ENCODE measurements around the gene BCKDHA. TPM values are rescaled to one million over a fixed set of nuclear protein-coding genes. Genes with fewer than 3 reads are reported as not detected.

The BCKDHA gene
- total and polyA plus RNA-seq, 4 donors: 19.7 to 54.5 (median 39.0) TPM

DNA sequence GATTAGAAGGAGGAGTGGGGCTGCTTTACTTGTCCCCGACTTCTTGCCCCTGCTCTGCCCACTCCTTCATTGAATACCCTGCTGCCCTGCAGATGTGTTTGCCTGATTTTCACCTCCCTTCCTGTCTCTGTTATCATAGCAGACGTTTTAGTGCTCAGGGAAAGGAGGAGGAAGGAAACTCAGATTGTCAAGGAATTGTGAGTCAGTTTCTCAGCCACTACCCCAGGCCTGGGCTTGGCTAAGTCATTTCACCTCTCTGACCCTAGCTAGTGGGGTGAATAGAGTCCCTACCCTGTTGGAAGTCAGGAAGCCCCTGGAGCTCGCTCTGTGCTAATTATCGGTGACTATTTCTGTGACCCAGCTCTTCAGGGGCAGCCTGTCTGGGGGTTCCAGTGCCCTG lies 3.9 kb downstream of the BCKDHA start:
- Histone ChIP-seq H3K9ac (ENCODE audit: insufficient read depth in 1 of 2, low read length in 2 of 2) (no peak overlapping the region), H3K27me3 (ENCODE audit: control insufficient read depth in 3 of 3, insufficient read depth in 3 of 3, low read length in 2 of 3) (no peaks in the 10 kb centered on the region), H3K27ac (ENCODE audit: low read depth in 1 of 2, low read length in 1 of 2) (peak overlapping the region in 1 of 2 donors; percentile 38), H3K9me3 (ENCODE audit: control insufficient read depth in 4 of 4, insufficient read depth in 3 of 4, low read length in 3 of 4) (no peaks in the 10 kb centered on the region), H3K4me3 (no peak overlapping the region), H3K4me1 (ENCODE audit: control insufficient read depth in 5 of 5, insufficient read depth in 5 of 5, low read length in 5 of 5) (peaks cover 0 to 24% (median 10%) of the 10 kb centered on the region in 5 donors), H3K36me3 (ENCODE audit: control insufficient read depth in 4 of 4, insufficient read depth in 4 of 4, low read length in 4 of 4) (peaks cover 0 to 6% (median under 1%) of the 10 kb centered on the region in 4 donors)
- TF ChIP-seq, protein P1, sequence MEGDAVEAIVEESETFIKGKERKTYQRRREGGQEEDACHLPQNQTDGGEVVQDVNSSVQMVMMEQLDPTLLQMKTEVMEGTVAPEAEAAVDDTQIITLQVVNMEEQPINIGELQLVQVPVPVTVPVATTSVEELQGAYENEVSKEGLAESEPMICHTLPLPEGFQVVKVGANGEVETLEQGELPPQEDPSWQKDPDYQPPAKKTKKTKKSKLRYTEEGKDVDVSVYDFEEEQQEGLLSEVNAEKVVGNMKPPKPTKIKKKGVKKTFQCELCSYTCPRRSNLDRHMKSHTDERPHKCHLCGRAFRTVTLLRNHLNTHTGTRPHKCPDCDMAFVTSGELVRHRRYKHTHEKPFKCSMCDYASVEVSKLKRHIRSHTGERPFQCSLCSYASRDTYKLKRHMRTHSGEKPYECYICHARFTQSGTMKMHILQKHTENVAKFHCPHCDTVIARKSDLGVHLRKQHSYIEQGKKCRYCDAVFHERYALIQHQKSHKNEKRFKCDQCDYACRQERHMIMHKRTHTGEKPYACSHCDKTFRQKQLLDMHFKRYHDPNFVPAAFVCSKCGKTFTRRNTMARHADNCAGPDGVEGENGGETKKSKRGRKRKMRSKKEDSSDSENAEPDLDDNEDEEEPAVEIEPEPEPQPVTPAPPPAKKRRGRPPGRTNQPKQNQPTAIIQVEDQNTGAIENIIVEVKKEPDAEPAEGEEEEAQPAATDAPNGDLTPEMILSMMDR (IDR thresholded peaks at IDR 0.05; ENCODE audit: control extremely low read depth, extremely low read depth): no peak
- 55 to 63% methylated on average over 4 of the region's 4 CpGs for WGBS, 2 donors
- DNase-seq: no peak
- ATAC-seq (ENCODE audit: insufficient read depth, low FRiP score): no peak

DNA sequence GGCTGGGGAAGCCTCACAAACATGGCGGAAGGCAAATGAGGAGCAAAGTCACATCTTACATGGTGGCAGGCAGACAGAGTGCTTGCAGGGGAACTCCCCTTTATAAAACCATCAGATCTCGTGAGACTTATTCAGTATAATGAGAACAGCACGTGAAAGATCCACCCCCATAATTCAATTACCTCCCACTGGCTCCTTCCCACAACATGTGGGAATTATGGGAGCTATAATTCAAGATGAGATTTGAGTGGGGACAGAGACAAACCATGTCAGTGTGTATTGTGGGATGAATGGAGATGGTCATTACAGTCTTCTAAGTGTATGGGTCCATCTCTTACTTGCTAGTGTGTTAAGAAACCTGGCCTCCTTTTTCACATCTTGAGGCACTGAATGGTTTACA lies 4.4 kb downstream of the BCKDHA start:
- TF ChIP-seq, protein P1 (IDR thresholded peaks at IDR 0.05; ENCODE audit: control extremely low read depth, extremely low read depth): no peak
- no peak overlapping the region for H3K27ac ChIP-seq (ENCODE audit: low read depth in 1 of 2, low read length in 1 of 2)
- no peaks in the 10 kb centered on the region for H3K9me3 ChIP-seq (ENCODE audit: control insufficient read depth in 4 of 4, insufficient read depth in 3 of 4, low read length in 3 of 4)
- no peaks in the 10 kb centered on the region for H3K27me3 ChIP-seq (ENCODE audit: control insufficient read depth in 3 of 3, insufficient read depth in 3 of 3, low read length in 2 of 3)
- DNase-seq (no peak), ATAC-seq (ENCODE audit: insufficient read depth, low FRiP score) (no peak)
- no peak overlapping the region for H3K9ac ChIP-seq (ENCODE audit: insufficient read depth in 1 of 2, low read length in 2 of 2)
- peaks cover 0 to 24% (median 10%) of the 10 kb centered on the region in 5 donors for H3K4me1 ChIP-seq (ENCODE audit: control insufficient read depth in 5 of 5, insufficient read depth in 5 of 5, low read length in 5 of 5)
- WGBS, 2 donors: 78 to 90% methylated on average over 3 of the region's 3 CpGs
- peaks cover 0 to 6% (median under 1%) of the 10 kb centered on the region in 4 donors for H3K36me3 ChIP-seq (ENCODE audit: control insufficient read depth in 4 of 4, insufficient read depth in 4 of 4, low read length in 4 of 4)
- H3K4me3 ChIP-seq: no peak overlapping the region

DNA sequence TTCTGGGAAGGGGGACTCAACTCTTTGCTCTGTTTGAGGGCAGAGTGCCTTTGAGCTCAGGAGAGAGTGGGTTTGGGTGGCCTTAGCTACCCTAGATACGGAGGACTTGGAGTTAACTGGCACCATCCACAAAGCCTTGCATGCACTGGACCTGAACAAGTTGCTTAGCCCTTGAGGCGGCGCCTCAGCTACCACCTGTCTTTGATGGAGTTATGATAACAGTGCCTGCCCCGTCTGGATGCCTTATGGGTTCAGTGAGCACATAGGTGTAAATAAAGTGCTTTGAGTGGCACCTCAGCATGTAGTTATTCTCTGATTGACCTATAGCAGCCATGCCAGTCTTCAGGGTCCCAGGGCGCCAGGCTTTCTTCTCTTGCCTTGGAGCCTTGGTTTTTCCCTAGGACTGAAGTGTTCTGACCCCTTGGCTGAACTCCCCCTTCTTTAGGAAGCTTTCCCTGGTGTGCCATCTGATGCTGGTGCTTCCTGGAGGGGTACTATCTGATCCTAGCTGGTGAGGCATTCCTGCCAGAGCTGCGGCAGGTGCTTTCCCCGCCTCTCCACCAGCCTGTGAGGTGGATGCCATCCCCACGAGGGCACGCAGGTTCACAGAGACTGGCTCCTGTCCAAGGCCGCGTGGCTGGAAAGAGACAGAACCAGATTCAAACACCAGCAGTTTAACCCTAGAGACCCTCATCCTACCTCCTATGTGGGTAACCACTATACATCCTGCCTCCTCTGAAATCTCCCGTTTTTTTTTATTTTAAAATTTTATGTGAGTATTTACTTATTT lies 5.8 kb downstream of the BCKDHA start:
- Histone ChIP-seq H3K9me3 (ENCODE audit: control insufficient read depth in 4 of 4, insufficient read depth in 3 of 4, low read length in 3 of 4) (no peaks in the 10 kb centered on the region), H3K9ac (ENCODE audit: insufficient read depth in 1 of 2, low read length in 2 of 2) (no peak overlapping the region), H3K27ac (ENCODE audit: low read depth in 1 of 2, low read length in 1 of 2) (peak overlapping the region in 1 of 2 donors; percentile 7), H3K27me3 (ENCODE audit: control insufficient read depth in 3 of 3, insufficient read depth in 3 of 3, low read length in 2 of 3) (no peaks in the 10 kb centered on the region), H3K4me3 (no peak overlapping the region), H3K36me3 (ENCODE audit: control insufficient read depth in 4 of 4, insufficient read depth in 4 of 4, low read length in 4 of 4) (peaks cover 0 to 1% (median 0%) of the 10 kb centered on the region in 4 donors), H3K4me1 (ENCODE audit: control insufficient read depth in 5 of 5, insufficient read depth in 5 of 5, low read length in 5 of 5) (peaks cover 0 to 26% (median 8%) of the 10 kb centered on the region in 5 donors)
- ATAC-seq (ENCODE audit: insufficient read depth, low FRiP score) (no peak), DNase-seq (no peak)
- TF ChIP-seq, protein P1 (IDR thresholded peaks at IDR 0.05; ENCODE audit: control extremely low read depth, extremely low read depth): no peak
- WGBS, 2 donors: 65 to 69% methylated on average over 12 of the region's 12 CpGs
